Activated CD4-positive, CD25-positive, alpha-beta regulatory T cell treated with anti-CD3 and anti-CD28 coated beads, Interleukin-2, amount 50 U/mL, for 72 hours (primary cell): ENCODE results near the gene CHAT.

Experiments used
- DNase-seq: peaks from one replicate; pipeline ENCODE4 v3.0.0; 2021

Gene CHAT

DNA sequence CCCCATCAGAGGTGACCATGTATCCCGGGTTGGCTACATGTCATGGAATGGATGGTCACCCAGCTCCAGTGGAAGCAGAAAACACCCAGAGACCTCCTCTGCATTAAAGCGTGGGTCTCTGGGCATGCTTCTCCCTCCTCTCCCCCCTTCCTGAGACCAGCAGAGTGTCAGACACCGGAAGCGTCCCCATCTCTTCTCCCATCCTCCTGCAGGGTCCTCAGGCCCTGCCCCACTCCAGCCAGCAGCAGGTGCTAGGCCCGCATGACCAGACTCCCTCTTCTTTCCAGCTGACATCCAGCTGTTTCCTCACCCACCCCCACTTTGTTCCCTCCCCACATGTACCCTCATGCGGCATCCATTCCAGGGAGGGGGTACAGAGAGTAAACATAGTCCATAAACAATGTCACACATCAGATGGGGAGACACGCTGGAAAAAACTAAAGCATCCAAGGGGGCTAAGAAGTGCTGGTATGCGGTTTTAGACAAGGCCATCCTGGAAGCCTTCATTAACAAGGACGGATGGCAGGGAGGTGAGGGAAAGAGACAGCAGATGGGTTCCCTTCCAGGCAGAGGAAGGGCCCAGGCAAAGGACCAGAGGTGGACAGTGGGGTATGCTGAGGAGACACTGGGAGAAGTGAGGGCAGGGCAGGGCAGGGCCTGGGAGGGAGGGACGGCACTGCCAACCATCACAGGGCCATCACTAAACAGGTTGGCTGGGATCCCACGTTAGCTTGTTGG lies 16.2 kb upstream of the CHAT start:
- no peak for DNase-seq

DNA sequence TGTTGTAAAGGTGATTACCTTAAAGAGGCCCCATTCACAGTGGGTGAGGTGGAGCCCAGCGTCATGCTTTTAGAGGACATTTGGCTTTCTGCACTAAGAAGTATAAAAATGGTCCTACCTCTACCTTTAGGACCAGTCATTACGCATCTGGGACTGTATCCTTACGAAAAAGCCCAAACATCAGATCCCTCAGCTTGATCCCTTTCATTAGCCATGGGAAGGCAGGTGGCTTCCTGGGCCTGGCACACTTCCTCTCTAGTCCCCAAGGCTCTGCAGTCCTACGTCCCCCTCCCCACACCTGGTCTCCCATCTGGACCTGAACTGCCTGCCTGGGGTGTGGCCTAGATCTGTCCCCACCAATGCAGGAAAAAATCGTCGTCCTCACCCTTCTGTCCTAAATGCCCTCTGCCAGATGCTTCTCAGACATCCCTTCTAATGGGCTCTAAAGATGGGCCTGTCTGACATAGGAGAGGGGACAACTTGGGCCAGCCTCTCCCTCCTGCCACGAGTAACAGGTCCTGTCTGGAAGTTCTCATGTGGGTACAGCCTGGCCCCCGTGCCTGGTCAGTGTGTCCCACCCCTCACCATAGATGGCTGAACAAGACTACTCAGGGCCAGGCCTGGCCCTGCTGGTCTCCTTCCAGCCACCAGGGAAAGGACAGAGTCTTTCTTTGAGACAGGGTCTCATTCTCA lies 15.5 kb upstream of the CHAT start:
- DNase-seq, result no peak

DNA sequence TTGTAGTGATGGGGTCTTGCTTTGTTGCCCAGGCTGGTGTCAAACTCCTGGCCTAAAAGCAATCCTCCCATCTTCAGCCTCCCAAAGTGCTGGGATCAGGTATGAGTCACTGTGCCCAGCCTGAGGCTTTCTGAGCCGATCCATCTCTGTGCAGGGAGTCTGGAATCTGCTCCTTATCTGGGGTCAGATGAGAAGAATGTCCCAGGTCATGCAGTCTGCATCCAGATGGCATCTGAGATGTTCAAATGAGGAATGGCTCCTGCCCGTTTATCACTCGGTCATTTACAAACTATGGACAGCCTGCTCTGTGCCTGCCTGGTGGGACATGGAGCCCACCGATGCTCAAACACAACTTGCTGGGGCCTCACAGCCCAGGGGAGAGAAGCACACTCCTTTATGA lies 14.9 kb upstream of the CHAT start:
- no peak for DNase-seq

DNA sequence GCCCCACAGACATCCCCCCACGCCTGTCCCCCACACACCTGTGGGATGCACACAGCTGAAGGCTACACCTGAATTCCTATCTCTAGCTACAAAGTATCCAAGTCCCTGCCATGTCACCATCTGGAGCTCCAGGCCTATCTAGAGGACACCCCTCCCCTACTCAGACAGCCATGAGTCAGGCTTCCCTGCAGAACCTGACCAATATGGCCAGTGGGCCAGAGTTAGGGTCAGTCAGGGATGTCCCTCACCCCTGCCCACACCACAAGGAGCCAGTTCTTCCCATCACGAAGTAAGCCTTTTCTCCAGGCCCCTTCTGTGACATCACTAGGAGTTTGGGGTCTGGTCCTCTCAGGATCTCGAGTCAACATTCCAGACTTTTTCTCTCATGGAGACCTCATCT lies 14.3 kb upstream of the CHAT start:
- DNase-seq, result no peak

DNA sequence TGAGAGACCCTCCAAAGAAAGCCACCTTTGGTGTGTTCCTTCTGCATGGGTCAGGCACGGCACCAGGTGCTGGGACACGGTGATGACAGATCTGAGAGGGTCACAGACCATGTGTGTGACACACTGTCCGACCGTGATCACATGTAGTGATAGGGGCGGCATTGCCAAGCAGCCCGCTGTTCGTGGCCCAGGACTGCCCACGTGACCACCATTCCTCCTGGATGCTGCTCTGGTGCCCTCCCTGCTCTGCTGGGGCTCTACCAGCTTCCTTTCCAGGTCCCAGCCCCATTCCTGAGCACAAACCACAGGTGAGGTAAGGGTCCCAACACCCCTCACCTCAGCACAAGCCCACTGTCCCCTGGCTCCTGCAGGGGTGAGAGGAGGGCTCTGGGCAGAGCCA lies 13.8 kb upstream of the CHAT start:
- no peak for DNase-seq

DNA sequence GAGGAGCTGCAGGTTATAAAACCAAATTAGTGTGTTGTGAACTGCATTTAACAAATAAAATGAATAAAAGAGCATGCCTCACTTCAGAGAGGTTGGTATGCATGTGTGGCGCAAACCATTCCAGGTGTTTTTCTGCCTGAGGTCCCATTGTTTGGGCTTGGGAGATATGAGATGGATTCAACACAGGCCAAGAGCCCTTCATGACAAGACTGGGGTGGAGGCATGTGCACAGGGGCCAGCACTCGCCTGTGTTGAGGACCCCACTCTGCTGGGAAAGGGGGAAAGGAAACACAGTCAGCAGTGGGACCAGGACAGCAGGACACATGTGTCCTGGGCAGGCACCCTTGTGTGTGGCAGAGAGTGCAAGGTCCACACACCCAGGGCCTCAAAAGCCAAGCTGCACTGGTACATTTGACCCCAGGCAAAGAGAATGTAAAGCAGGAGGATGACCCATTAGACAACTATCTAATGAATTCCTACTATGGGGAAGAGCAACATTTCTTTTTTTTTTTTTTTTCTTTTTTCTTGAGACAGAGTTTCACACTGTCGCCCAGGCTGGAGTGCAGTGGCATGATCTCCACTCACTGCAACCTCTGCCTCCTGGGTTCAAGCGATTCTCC lies 12.9 kb upstream of the CHAT start:
- no peak for DNase-seq

DNA sequence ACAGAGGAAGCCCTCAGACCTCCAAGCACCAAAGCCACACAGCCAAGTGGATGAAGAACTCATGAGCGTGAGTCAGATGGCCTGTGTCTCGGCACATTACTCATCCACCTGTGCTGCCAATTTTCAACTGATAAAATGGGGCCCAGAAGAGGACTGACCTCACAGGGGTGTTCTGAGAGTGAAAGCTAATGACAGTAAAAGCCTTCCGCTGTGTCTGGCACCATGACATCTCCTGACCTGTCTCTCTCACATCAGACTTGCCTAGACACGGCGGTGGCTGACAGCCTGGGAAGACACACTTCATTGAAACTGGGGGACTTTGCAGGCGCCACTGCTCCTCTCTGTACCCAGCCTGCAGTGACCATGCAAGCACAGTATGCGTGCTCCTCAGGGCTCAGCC lies 12.0 kb upstream of the CHAT start:
- no peak for DNase-seq

DNA sequence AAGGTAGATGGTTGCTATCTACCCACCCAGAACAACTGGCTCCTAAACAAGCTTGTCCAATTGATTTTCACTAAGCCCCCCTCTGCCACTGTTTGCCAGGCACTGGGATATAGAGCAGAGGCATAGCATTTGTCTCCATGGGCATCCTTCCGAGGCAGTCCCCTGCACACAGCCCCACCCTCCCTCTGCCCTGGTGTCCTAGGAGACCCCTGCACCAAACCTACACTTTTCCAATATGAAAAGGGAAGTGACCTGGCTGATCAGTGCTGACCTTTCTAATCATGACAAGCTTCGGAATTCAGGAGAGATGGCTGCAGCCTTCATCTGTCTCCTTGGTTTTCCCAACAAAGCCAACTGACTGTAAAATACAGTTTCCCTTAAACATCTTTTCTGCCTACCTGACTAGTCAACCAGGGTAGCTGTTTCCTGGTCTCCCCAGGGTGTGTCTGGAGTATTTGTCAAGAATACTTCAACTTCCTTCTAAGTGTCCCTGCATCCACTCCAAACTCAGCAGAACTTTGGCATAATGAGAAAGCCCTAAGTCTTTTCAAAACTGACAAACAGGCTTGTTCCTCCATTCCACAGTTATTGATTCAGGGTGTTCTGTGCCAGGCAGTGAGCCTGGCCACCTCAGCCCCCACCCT lies 11.3 kb upstream of the CHAT start:
- DNase-seq, result no peak

DNA sequence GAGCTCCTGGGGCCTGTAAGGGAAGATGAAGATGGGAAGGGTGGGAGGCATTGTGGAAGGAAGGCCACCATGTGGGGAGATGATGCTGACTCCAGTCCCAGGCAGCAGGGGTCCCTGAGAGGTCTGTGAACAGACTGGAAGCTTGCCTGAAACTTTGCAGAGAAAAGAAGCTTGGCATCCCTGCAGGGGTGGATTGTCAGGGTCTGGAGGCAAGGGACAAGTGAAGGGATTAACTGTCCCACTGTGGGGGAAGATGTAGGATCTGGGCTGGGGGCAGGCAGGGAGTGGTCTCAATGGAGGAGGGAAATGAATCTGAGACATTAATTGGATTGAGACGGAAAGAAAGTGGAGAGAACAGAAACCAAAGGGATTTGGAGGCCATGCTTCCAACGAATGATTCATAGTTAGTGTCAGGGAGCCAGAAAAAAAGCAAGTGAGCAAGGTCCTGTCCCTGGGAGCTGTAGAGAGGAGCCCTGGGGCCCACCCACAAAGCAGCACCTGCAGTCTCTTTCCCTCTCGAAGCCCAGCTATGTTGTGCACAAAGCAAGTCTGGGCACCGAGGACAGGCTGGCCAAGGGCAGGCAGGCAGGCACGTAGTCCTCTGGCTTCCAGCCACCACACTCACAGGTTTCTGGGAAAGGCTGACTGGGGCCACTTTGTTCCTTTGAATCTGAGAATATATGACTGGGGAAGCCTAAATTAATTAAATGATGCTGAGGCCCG lies 8.5 kb upstream of the CHAT start:
- DNase-seq, result peak; percentile 13

DNA sequence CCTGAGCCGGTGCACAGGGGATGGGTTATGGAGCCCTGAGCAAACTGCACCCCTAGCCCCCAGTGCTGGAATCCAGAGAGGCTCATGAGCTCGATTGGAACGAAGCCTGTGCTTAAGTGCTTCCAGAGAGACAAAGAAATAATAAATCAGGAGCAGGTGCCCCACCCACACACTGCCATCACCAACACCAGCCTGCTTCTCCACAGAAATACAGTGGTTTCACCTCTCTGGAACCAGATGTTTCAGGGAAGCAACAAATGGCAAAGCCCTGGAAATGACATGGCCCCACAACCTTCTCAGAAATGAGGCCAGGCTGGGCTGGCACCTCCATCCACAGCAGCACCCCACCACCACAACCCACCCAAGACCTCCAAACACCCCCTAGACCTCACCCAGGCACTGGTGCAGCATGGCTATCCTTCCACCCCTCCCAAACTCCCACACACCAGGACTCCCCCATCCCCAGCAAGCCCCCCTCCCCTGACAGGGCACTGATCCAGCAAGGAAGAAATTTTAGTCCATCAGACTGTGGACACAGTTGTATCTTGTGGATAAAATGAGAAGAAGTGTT lies 7.8 kb upstream of the CHAT start:
- DNase-seq, result peak; percentile 7

DNA sequence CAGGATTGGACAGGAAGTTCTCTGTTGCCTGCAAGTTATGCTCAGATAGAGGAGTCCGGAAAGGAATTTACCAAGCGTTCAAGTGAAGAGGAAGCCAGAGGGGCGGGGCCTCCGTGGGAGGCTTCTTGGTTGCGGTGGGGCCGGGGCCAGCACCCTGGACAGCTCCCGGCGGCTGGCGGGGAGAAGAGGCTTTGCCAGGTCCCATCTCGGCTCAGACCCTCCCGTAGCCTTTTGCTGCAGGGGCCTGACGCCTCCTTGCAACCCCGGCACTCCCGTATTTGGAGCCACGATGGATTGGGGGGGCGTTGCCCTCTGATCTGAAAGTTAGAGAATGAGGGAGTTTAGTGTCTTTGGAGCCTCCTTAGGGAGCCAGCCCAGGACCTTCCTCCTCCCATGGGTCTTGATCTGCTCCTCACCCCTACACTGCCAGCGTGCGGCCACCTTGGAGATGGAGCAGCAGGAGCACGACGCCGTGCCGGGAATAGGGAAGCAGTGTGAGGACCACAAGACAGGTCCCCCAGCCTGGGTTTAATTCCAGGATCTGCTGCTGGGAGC lies 6.8 kb upstream of the CHAT start:
- DNase-seq, result peak; percentile 61

DNA sequence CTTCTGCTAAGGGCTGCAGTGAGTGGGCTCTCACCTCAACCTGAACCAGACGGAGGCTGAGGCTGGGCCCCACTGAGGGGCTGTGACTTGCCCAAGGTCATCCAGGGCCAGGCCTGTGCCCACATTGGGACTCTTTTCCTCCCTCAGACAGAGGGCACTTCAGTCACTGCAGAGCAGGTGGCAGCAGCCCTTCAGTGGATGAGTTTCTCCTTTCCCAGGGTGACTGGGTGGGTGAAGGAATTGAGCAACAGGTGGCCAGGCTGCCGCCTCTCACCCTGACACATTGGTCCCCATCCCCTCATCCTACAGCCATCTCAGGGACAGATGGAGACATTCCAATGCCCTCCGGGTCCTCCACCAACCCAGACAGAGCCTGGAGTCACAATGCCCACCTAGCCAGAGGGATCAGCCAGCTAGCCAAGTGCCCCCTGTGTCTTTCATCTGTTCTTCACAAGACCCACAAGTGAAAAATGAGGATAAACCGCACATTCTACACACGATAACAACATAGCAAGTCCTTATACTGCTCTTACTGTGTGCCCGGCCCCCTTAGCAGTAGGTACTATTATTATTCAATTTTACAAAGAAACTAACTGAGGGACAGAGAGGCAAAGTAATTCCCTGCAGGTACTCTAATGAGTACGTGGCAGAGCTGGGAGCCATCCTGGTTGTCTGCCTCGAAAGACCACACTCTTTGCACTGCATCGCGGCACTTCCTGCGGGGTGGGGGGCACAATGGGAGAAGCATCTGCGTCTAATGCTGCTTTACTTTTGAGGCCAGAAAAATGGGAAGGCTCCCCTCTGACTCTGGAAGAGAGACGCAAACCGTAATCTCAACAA lies 5.5 kb upstream of the CHAT start:
- DNase-seq, result peak; percentile 7

DNA sequence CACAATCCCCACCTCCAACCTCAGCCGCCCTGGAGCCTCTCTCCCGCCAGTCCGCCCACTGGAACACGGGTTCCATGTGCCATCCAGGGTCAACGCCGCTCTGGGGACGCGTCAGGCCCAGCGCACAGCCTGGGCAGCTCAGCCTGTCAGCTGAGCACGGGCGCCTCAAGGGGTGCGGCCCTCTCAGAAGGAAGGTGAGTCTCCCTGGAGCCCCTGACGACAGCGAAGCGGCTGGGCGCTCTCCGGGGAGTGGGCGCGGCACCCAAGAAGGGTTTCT lies 4.9 kb upstream of the CHAT start:
- peak; percentile 21 for DNase-seq

DNA sequence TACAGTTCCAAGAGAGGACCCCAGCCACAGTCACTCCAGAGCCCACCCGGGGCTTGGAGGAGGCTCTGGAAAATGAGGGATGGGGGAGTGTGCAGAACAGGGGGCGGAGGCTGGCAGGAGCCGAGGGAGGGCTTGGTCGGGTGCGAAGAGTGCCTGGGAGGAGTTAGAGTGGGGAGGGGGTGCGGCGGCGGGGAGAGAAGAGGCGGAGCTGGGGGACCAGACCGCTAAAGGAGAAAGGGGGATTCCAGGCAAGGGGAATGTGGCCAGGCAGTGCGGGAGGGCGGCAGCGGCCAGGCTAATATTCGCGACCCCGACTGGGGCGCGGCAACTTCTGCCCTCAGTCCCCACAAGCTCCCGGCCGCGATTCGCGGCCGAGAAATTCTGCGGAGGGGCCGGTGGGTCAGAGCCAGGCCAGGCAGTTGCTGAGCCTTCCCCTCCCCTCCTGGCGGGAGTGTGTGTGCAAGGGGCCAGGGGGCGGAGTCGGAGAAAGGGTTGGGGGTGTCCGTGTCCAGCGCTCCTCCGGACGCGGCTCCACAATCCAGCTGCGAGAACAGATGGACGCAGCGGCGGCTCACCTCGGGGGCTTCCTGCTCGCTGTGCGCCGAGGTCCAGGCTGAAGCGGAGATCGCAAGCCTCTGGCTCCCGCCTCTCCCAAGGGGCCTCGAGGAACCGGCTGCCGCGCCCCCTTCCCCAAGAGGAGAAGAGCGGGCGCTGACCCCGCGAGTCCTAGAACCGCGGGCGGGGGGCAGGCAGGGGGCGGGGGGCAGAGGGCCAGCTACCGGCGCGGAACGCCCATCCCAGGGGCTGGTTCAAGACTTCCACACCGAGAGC lies 4.3 kb upstream of the CHAT start:
- DNase-seq, result peak; percentile 28

DNA sequence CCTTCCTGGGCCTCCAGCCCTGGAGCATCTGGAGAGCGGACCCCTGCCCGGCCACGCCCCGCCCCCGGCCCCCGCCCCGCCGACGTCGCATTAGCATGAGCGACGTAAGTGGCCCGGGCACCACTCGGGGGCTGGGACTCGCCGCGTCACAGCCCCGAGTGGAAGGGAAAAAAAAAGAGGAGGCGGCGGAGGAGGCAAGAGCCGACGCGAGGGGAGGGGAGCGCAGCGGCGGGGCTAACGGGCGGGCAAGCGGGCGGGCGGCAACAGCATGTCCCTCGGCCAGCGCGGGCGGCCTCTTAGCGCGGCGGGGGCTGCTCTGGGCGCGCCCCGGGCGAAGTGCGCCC lies 3.8 kb upstream of the CHAT start, which contains the start of gene SLC18A3:
SLC18A3 (plus strand) TSS at position 197 of the 344 bp plus-strand sequence. CDS start 431 bp downstream, outside the sequence.
- no peak for DNase-seq

DNA sequence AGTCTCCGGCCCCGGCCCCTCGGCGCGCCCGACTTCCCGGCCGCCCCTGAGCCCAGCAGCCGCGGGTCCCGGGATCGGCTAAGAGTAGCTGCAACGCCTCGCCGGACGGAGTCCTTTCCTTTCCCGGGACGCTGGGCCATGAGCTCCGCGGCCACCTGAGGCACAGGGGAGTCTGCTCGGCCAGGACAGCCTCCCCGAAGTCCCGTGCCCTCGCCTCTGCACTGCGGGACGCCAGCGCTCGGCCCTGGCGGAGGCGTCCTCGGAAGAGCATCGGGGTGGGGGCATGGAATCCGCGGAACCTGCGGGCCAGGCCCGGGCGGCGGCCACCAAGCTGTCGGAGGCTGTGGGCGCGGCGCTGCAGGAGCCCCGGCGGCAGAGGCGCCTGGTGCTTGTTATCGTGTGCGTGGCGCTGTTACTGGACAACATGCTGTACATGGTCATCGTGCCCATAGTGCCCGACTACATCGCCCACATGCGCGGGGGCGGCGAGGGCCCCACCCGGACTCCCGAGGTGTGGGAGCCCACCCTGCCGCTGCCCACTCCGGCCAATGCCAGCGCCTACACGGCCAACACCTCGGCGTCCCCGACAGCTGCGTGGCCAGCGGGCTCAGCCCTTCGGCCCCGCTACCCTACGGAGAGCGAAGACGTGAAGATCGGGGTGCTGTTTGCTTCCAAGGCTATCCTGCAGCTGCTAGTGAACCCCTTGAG lies 3.2 kb upstream of the CHAT start:
- peak; percentile 27 for DNase-seq

DNA sequence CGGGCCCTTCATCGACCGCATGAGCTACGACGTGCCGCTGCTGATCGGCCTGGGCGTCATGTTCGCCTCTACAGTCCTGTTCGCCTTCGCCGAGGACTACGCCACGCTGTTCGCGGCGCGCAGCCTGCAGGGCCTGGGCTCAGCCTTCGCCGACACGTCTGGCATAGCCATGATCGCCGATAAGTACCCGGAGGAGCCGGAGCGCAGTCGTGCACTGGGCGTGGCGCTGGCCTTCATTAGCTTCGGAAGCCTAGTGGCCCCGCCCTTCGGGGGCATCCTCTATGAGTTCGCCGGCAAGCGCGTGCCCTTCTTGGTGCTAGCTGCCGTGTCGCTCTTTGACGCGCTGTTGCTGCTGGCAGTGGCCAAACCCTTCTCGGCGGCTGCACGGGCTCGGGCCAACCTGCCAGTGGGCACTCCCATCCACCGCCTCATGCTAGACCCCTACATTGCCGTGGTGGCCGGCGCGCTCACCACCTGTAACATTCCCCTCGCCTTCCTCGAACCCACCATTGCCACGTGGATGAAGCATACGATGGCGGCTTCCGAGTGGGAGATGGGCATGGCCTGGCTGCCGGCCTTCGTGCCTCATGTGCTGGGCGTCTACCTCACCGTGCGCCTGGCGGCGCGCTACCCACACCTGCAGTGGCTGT lies 2.5 kb upstream of the CHAT start:
- DNase-seq, result peak; percentile 25

DNA sequence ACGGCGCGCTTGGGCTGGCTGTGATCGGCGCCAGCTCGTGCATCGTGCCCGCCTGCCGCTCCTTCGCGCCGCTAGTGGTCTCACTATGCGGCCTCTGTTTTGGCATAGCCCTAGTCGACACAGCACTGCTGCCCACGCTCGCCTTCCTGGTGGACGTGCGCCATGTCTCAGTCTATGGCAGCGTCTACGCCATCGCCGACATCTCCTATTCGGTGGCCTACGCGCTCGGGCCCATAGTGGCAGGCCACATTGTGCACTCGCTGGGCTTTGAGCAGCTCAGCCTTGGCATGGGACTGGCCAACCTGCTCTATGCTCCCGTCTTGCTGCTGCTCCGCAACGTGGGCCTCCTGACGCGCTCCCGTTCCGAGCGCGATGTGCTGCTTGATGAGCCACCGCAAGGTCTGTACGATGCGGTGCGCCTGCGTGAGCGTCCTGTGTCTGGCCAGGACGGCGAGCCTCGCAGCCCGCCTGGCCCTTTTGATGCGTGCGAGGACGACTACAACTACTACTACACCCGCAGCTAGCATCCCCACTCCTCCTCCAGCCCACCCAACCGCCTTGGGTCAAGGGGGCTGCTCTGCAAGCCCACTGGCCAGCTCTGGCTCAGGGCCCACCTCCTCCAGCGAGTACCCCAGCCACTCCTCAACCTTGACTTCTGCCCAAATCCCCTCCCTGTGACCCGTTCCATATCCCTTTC lies 1.9 kb upstream of the CHAT start:
- peak; percentile 16 for DNase-seq
